Activated B cell treated with CpG ODN at 0.5 μM for 24 hours (primary cell): ENCODE data around the gene KLK3. TPM values are rescaled to one million over a fixed set of nuclear protein-coding genes. Genes with fewer than 3 reads are reported as not detected.
A peak's percentile ranks its signal among the peaks of the same experiment; 100 is the strongest.

Experiments
- ATAC-seq: fragments of 200-7000 bp; cut with Tn5 transposase; one replicate; pipeline ENCODE4 v1.10.0; 2021; ENCODE audit warnings: low read depth, mild to moderate bottlenecking, moderate library complexity
- CTCF ChIA-PET: fragments of 350-600 bp; sonication (Branson Sonifier 250); formaldehyde crosslinking; loops from one replicate; lab custom pipeline; 2021; ENCODE audit warnings: antibody characterized with exemption; lab: Charles Lee
- POLR2A ChIA-PET: fragments of 350-600 bp; sonication (Branson Sonifier 250); formaldehyde crosslinking; loops from one replicate; lab custom pipeline; 2021; ENCODE audit warnings: antibody characterized with exemption; lab: Charles Lee
- DNase-seq: peaks from one replicate; pipeline ENCODE4 v3.0.0; 2022
- H3K27ac Mint-ChIP-seq: one replicate; pipeline ENCODE4 v1.8.0; 2020; ENCODE audit warnings: mixed read lengths
- H3K27me3 Mint-ChIP-seq: one replicate; pipeline ENCODE4 v1.8.0; 2021; ENCODE audit warnings: mixed read lengths
- H3K36me3 Mint-ChIP-seq: one replicate; pipeline ENCODE4 v1.8.0; 2021; ENCODE audit warnings: low read depth, mixed read lengths
- H3K4me1 Mint-ChIP-seq: one replicate; pipeline ENCODE4 v1.8.0; 2021; ENCODE audit warnings: mixed read lengths
- H3K4me3 Mint-ChIP-seq: one replicate; pipeline ENCODE4 v1.8.0; 2020; ENCODE audit warnings: mild to moderate bottlenecking, mixed read lengths
- H3K9me3 Mint-ChIP-seq: one replicate; pipeline ENCODE4 v1.8.0; 2020; ENCODE audit warnings: mixed read lengths
- intact Hi-C: fragments of 100-400 bp; cut with micrococcal nuclease; formaldehyde crosslinking; loops from one replicate; pipeline ENCODE4 v1.15.1; 2024
- total RNA-seq: library from RNA; stranded (reverse); gene quantifications from 2 replicates; pipeline ENCODE4 v1.2.3, GENCODE V29; 2022
- TF ChIP-seq, protein P1 (sequence below): fragments of 200-600 bp; IDR thresholded peaks from one replicate; pipeline ENCODE4 v1.8.0; 2022; ENCODE audit warnings: antibody characterized with exemption, mild to moderate bottlenecking

The KLK3 gene
- total RNA-seq, 1 donor from 2014 or later: not detected

DNA sequence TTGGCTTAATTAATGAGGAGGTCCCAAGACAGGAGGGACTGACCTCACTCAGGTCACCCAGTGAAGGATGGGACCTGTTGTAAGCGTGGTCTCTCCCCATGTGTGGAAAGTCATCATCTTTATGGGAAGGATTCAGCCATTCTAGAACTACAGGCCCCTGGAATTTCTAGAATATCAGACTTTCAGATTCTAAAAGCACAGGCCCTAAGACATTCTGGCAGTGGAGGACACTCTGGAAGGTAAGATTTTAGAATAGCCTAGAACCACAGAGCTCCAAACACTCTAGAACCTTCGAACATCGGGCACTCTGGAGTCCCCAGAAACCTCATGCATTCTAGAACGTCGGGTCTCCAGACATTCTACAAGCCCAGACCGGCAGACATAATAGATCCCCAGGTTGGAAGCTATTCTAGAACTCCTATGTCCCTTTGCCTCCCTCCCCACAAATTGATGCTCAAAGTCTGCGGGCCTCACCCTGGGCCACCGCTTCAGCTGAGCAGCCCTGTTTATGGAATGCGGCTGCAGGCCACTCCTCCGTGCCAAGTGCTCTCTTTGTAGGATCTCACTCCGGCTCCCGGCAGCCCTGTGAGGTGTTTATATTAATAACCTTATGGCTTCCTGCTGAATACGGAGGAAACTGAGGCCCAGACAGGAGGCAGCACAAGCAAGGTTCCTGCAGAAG is 19.5 kb upstream of the KLK3 start:
- ATAC-seq (no peak), DNase-seq (no peak)
- CTCF ChIA-PET: no interaction called here

DNA sequence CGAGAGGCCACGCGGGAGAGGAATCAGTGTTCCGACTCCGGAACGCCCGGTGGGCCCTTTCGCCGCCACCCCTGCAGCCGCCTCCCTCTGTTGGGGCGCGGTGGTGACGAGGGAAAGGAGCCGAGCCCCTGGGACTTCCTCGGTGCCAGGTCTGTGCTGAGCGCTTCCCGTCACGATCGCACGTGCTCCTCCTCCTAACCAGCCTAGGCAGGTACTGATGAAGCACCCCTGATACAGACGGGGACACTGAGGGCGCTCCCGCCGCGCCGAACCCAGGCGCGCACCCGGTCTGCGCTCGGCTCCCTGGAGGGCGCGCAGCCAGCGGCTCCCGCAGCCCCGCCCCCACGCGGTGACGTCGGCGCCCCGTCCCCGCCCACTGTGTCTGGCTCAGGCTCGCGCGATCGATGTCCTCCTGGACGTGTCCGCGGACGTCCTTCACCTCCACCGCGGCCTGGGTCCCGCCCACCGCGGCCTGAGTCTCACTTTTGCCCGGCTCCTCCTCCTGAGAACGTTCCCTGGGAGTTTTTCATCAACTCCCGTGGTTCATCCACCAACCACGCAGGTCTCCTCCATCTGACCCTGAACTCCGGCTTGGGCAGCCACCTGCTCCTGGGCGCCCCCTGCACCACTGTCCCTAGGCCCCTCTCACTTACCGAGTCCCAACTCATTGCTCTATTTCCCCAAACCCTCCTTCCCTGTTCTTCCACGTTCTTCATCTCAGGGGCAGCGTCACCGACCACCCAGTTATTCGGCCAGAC is 18.8 kb upstream of the KLK3 start:
- ATAC-seq: peak; percentile 94
- Mint-ChIP-seq H3K27ac (peak overlapping the region; percentile 20), H3K4me1 (peaks cover 27% of the 10 kb centered on the region), H3K36me3 (no peaks in the 10 kb centered on the region), H3K9me3 (no peaks in the 10 kb centered on the region), H3K27me3 (peaks cover 36% of the 10 kb centered on the region), H3K4me3 (peak overlapping the region; percentile 83)
- POLR2A ChIA-PET: no interaction called here
- TF ChIP-seq, protein P1, sequence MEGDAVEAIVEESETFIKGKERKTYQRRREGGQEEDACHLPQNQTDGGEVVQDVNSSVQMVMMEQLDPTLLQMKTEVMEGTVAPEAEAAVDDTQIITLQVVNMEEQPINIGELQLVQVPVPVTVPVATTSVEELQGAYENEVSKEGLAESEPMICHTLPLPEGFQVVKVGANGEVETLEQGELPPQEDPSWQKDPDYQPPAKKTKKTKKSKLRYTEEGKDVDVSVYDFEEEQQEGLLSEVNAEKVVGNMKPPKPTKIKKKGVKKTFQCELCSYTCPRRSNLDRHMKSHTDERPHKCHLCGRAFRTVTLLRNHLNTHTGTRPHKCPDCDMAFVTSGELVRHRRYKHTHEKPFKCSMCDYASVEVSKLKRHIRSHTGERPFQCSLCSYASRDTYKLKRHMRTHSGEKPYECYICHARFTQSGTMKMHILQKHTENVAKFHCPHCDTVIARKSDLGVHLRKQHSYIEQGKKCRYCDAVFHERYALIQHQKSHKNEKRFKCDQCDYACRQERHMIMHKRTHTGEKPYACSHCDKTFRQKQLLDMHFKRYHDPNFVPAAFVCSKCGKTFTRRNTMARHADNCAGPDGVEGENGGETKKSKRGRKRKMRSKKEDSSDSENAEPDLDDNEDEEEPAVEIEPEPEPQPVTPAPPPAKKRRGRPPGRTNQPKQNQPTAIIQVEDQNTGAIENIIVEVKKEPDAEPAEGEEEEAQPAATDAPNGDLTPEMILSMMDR: no peak
- CTCF ChIA-PET: no interaction called here
- intact Hi-C loops: loop anchor here (1.0 to 5.0 kb wide), 3 partner anchors 18 to 61 kb away; no protein-coding TSS in a partner anchor
- DNase-seq: peak; percentile 80

More for the DNA sequence above, 19.5 kb upstream of the KLK3 start:
- H3K4me3 Mint-ChIP-seq: peak overlapping the region; percentile 83
- H3K36me3 Mint-ChIP-seq: no peaks in the 10 kb centered on the region
- peaks cover 37% of the 10 kb centered on the region for H3K27me3 Mint-ChIP-seq
- TF ChIP-seq, protein P1: no peak
- no peak overlapping the region for H3K27ac Mint-ChIP-seq
- H3K4me1 Mint-ChIP-seq: peaks cover 27% of the 10 kb centered on the region
- POLR2A ChIA-PET: no interaction called here
- intact Hi-C loops: loop anchor here (5.0 kb wide), 1 partner anchor 62 kb away; no protein-coding TSS in a partner anchor
- no peaks in the 10 kb centered on the region for H3K9me3 Mint-ChIP-seq

DNA sequence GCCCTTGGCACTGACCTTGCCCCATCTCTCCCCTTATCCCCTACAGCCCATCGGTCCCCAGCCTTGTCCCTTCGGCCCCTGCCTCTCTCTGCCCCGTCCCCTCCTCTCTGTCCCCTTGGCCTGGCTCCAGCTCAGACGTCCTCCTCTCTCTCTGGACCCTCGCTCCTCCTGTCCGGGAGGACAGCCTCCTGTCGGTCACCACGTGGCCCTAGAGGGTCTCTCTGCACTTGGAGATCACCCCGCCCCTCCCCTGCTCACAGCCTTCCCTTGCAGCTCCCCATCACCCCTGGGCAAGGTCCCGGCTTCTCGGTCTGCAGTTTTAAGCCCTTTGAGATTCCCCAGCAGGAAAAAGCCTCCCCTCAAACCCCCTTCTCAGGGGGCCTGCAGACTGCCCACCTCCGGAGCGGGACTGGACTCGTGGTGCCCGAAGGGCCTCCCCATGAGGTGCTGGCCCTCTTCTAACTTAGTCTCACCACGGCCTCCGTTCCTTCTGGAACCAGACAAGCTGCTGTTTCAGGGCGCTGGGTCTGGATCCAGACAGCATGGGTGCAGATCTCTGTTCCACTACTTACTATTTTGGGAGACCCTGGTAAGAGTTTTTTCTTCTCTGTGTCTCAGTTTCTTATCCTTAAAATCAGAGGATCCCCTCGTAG is 18.0 kb upstream of the KLK3 start:
- Mint-ChIP-seq H3K27ac (no peak overlapping the region), H3K36me3 (no peaks in the 10 kb centered on the region), H3K4me3 (peak overlapping the region; percentile 83), H3K27me3 (peaks cover 29% of the 10 kb centered on the region), H3K9me3 (no peaks in the 10 kb centered on the region), H3K4me1 (peaks cover 27% of the 10 kb centered on the region)
- ATAC-seq (no peak), DNase-seq (no peak)
- TF ChIP-seq, protein P1: no peak
- POLR2A ChIA-PET: interaction anchor here (0.6 kb wide), 1 partner anchor 29 kb away, joined by 3 read pairs; no protein-coding TSS in a partner anchor
- CTCF ChIA-PET: no interaction called here
- intact Hi-C loops: loop anchor here (1.0 to 5.0 kb wide), 3 partner anchors 18 to 61 kb away; no protein-coding TSS in a partner anchor

DNA sequence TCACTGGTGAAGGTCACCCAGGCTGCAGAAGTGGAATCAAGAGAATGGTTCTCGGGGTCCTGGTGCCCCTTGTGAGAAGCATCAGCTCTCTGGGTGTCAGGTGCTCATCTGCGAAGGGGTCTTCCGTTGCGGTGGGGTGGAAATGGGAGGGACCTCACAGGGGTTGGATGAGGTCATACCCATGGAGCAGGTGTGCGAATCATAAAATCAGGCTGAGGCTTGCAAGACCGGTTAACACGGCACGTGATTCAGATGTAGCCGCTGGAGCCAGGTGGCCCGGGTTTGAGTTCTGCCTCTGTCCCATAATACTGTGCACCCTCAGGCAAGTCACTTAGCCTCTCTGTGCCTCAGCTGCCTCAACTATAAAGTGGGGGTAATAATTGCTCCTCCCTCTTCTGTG is 17.4 kb upstream of the KLK3 start:
- no peak for DNase-seq

More for the DNA sequence above, 17.4 kb upstream of the KLK3 start:
- H3K9me3 Mint-ChIP-seq: peaks cover 4% of the 10 kb centered on the region
- ChIA-PET CTCF (no interaction called here), POLR2A (interaction anchor here (0.6 kb wide), 1 partner anchor 28 kb away, joined by 3 read pairs; no protein-coding TSS in a partner anchor)
- intact Hi-C loops: loop anchor here (2.0 to 5.0 kb wide), 2 partner anchors 32 to 60 kb away; no protein-coding TSS in a partner anchor
- no peaks in the 10 kb centered on the region for H3K36me3 Mint-ChIP-seq
- no peak overlapping the region for H3K27ac Mint-ChIP-seq
- ATAC-seq: no peak
- H3K4me1 Mint-ChIP-seq: peaks cover 27% of the 10 kb centered on the region
- peak overlapping the region; percentile 28 for H3K4me3 Mint-ChIP-seq
- TF ChIP-seq, protein P1: no peak
- H3K27me3 Mint-ChIP-seq: peaks cover 27% of the 10 kb centered on the region
